ENCODE data around the gene SIX2.

DNA sequence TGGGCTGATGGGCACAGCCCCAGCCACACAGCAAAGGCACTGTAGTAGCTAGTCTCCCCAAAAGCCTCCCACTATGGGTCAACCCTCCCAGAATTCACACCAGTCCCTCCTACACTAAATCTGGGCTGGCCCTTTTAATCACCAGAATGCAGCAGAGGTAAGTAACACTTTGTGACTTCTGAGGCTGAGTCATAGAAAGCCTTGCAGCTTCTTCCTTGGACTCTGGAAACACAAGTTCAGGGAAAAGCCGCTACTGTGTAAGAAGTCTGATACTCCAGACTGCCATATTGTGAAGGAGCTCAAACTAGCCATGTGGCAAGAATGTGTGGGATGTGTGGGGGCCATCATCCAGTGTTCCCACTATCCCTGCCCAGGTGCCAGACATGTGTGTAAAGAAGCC lies 19.0 kb upstream of the SIX2 start:
- TF ChIP-seq POLR2A (IDR thresholded peaks at IDR 0.05) = no peak
- TF ChIP-seq, protein P1, sequence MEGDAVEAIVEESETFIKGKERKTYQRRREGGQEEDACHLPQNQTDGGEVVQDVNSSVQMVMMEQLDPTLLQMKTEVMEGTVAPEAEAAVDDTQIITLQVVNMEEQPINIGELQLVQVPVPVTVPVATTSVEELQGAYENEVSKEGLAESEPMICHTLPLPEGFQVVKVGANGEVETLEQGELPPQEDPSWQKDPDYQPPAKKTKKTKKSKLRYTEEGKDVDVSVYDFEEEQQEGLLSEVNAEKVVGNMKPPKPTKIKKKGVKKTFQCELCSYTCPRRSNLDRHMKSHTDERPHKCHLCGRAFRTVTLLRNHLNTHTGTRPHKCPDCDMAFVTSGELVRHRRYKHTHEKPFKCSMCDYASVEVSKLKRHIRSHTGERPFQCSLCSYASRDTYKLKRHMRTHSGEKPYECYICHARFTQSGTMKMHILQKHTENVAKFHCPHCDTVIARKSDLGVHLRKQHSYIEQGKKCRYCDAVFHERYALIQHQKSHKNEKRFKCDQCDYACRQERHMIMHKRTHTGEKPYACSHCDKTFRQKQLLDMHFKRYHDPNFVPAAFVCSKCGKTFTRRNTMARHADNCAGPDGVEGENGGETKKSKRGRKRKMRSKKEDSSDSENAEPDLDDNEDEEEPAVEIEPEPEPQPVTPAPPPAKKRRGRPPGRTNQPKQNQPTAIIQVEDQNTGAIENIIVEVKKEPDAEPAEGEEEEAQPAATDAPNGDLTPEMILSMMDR (IDR thresholded peaks at IDR 0.05 in 8 of 11, conservative IDR thresholded peaks at IDR 0.05 in 3 of 11) = no peak
